ENCODE results near the gene GAPVD1. TPM values are rescaled to one million over a fixed set of nuclear protein-coding genes. Genes with fewer than 3 reads are reported as not detected.
"Not testable (repeated sequence)": the region's sequence is repeated elsewhere in the genome, so short reads cannot be mapped to it uniquely, and the experiment has no call there.

The GAPVD1 gene
- polyA plus RNA-seq, 2 of the 4 experiments (the other 2 are of a cell fraction): 18.2 to 23.0 TPM

DNA sequence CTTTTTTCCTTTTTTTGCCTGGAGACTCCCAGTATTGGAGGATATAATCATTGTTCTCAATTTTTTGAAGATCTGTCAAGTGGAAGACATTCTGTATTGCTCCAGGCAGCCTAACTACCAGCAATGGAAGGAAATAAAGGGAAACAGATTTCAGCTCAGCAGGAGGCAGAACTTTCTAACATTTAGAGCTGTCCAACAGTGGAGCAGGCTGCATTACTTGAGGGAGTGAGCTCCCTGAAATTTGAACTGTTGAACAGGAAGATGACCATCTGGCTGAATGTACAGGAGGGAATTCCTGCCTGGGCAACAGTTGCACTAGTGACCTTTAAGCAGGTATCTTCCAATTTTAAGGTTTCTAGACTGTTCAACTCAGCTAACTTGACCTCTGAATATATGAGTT is 1.1 kb upstream of the GAPVD1 start:
- FAIRE-seq (no peak), DNase-seq (ENCODE audit: low read depth in 1 of 2, low spot score in 1 of 2) (no peak), ATAC-seq (no peak)
- ChIA-PET CTCF (interaction anchor here (1.2 to 2.3 kb wide), 5 partner anchors 9 to 113 kb away, joined by 3 to 9 read pairs (median 4); no protein-coding TSS in a partner anchor), POLR2A (interaction anchor here (0.6 to 3.4 kb wide), 6 partner anchors 17 to 1668 kb away, joined by 3 to 38 read pairs (median 6); partner anchors contain the start of gene HSPA5)
- no peak for TF ChIP-seq CEBPB (IDR thresholded peaks at IDR 0.05)
- TF ChIP-seq CHD4 (IDR thresholded peaks at IDR 0.05; ENCODE audit: borderline replicate concordance): no peak
- no peak for TF ChIP-seq ZNF302 (CRISPR knock-in tag; IDR thresholded peaks at IDR 0.05)
- no peak for TF ChIP-seq HEYL (CRISPR knock-in tag; IDR thresholded peaks at IDR 0.05)
- TF ChIP-seq, protein P1, sequence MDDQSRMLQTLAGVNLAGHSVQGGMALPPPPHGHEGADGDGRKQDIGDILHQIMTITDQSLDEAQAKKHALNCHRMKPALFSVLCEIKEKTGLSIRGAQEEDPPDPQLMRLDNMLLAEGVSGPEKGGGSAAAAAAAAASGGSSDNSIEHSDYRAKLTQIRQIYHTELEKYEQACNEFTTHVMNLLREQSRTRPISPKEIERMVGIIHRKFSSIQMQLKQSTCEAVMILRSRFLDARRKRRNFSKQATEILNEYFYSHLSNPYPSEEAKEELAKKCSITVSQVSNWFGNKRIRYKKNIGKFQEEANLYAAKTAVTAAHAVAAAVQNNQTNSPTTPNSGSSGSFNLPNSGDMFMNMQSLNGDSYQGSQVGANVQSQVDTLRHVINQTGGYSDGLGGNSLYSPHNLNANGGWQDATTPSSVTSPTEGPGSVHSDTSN (IDR thresholded peaks at IDR 0.05): no peak
- no peak for TF ChIP-seq CBX8 (IDR thresholded peaks at IDR 0.05)
- TF ChIP-seq, protein P2, sequence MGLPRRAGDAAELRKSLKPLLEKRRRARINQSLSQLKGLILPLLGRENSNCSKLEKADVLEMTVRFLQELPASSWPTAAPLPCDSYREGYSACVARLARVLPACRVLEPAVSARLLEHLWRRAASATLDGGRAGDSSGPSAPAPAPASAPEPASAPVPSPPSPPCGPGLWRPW (IDR thresholded peaks at IDR 0.05): no peak
- TF ChIP-seq CHD2 (IDR thresholded peaks at IDR 0.05; ENCODE audit: low read length, partially characterized antibody): no peak
- TF ChIP-seq HOXB5 (CRISPR knock-in tag; IDR thresholded peaks at IDR 0.05): no peak
- no peak for TF ChIP-seq TP53 (CRISPR knock-in tag; IDR thresholded peaks at IDR 0.05)
- TF ChIP-seq, protein P3, sequence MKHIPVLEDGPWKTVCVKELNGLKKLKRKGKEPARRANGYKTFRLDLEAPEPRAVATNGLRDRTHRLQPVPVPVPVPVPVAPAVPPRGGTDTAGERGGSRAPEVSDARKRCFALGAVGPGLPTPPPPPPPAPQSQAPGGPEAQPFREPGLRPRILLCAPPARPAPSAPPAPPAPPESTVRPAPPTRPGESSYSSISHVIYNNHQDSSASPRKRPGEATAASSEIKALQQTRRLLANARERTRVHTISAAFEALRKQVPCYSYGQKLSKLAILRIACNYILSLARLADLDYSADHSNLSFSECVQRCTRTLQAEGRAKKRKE (CRISPR knock-in tag; IDR thresholded peaks at IDR 0.05; ENCODE audit: low read depth): no peak
- no peak for TF ChIP-seq JUN (IDR thresholded peaks at IDR 0.05)
- TF ChIP-seq SREBF2 (IDR thresholded peaks at IDR 0.05): no peak
- TF ChIP-seq HOXB13 (CRISPR knock-in tag; IDR thresholded peaks at IDR 0.05; ENCODE audit: low read depth): no peak
- TF ChIP-seq ZFP36 (IDR thresholded peaks at IDR 0.05; ENCODE audit: borderline replicate concordance, partially characterized antibody): no peak
- TF ChIP-seq HDAC2 (IDR thresholded peaks at IDR 0.05): no peak
- no peaks in the 10 kb centered on the region for H3K9me3 ChIP-seq
- no peak overlapping the region for H3K4me3 ChIP-seq
- no peak overlapping the region for H3K4me2 ChIP-seq
- peaks cover 11% of the 10 kb centered on the region; the same call in 1 of the 3 replicates for H3K4me1 ChIP-seq
- no peak overlapping the region for H3K27ac ChIP-seq

DNA sequence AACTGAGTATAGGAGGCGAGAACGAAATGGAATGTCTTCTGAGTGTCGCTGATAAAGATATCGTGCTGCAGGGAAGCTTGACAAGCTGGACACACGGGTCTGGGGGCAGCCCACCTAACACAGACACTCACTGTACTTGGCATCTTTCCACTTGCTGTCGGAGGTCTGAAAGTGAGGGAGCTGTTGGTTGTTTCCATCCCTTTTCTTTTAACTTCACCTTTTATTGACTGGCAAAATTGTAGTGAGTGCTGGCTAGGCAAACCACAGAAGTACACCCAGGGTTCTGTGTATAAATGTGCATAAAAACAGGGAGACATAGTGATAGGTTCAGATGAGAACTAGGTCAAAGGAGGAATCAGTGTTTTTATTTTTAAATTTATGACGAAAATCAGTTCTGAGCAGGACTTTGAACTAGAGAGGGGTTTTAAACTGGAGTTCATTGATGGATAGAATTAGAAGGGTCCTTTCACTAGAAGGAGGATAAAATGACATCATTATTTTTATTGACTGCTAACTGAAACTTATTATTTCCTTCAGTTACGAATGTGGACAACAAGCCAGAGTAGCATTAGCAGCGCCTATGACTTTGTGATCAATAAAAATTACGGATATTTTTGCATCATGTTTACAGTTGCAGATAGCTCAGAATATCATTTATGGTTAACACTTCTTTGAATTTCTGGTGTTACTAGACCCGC is 817 bp downstream of the GAPVD1 start:
- POLR2A ChIA-PET: interaction anchor here (1.2 to 3.4 kb wide), 2 partner anchors 21 to 115 kb away, joined by 4 to 38 read pairs; partner anchors contain the start of gene HSPA5
- TF ChIP-seq HOXB13 (CRISPR knock-in tag; IDR thresholded peaks at IDR 0.05; ENCODE audit: low read depth) (no peak), CHD4 (IDR thresholded peaks at IDR 0.05; ENCODE audit: borderline replicate concordance) (no peak), POLR2A (IDR thresholded peaks at IDR 0.05; ENCODE audit: low read length) (no peak), RNF2 (IDR thresholded peaks at IDR 0.05; ENCODE audit: borderline replicate concordance, low read depth) (no peak)
- TF ChIP-seq, protein P2 (IDR thresholded peaks at IDR 0.05): no peak
- DNase-seq (ENCODE audit: low read depth in 1 of 2, low spot score in 1 of 2): no peak
- Histone ChIP-seq H3K4me3 (peak overlapping the region; percentile 98), H3K27ac (peak overlapping the region; percentile 90 to 94), H3K4me1 (peaks cover 11% of the 10 kb centered on the region; the same call in 1 of the 3 replicates), H3K9me3 (no peaks in the 10 kb centered on the region), H3K4me2 (peak overlapping the region; percentile 90)
- no peak for FAIRE-seq
- WGBS (ENCODE audit: missing lambda C conversion rate): 25% methylated on average over 11 of the region's 11 CpGs
- CTCF ChIA-PET: interaction anchor here (0.6 to 1.9 kb wide), 8 partner anchors 11 to 125 kb away, joined by 3 to 11 read pairs (median 3); no protein-coding TSS in a partner anchor
- ATAC-seq: peak; percentile 3 to 14; a peak in 3 of 6 replicates

DNA sequence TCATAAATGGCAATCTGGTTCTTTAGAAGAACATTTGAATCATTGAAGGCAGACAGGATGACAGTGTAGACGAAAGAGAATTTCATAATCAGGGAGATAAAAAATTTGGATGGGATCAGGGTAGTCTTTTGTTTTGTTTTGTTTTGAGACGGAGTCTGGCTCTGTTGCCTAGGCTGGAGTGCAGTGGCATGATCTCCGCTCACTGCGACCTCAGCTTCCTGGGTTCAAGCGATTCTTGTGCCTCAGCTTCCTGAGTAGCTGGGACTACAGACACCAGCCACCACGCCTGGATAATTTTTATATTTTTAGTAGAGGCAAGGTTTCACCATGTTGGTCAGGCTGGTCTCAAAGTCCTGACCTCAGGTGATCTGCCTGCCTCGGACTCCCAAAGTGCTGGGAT is 2.4 kb downstream of the GAPVD1 start:
- CTCF ChIA-PET: interaction anchor here (0.7 to 1.6 kb wide), 3 partner anchors 9 to 404 kb away, joined by 3 to 5 read pairs (median 4); no protein-coding TSS in a partner anchor
- H3K9me3 ChIP-seq; FAIRE-seq; DNase-seq (ENCODE audit: low read depth in 1 of 2, low spot score in 1 of 2); ATAC-seq; H3K4me3 ChIP-seq; H3K27ac ChIP-seq; H3K4me2 ChIP-seq: not testable (repeated sequence)
- peaks cover 10% of the 10 kb centered on the region; the same call in 1 of the 3 replicates for H3K4me1 ChIP-seq
- WGBS (ENCODE audit: missing lambda C conversion rate): 95% methylated on average over 7 of the region's 7 CpGs
- POLR2A ChIA-PET: interaction anchor here (0.7 kb wide), 1 partner anchor 23 kb away, joined by 4 read pairs; no protein-coding TSS in a partner anchor

All from A549 (cell line).